BJ (cell line): Measurements from ENCODE around the gene DEPDC1B. TPM values are rescaled to one million over a fixed set of nuclear protein-coding genes. Genes with fewer than 3 reads are reported as not detected.
"Not testable (repeated sequence)": the region's sequence is repeated elsewhere in the genome, so short reads cannot be mapped to it uniquely, and the experiment has no call there.

Experiments used
- CTCF ChIA-PET: fragments of 350-600 bp; formaldehyde crosslinking; extraction: SDS; loops from one replicate; lab custom pipeline; 2021; ENCODE audit warnings: antibody characterized with exemption, inconsistent platforms; lab: Yijun Ruan, JAX
- POLR2A ChIA-PET: fragments of 300-600 bp; sonication (Branson Sonifier 250); formaldehyde crosslinking; extraction: SDS; loops from one replicate; lab custom pipeline; 2021; ENCODE audit warnings: antibody characterized with exemption; lab: Charles Lee
- DNase-seq: peaks from one replicate; pipeline ENCODE4 v3.0.0-alpha.2; 2011; ENCODE audit warnings: low read depth
- H3K27me3 ChIP-seq: 2 replicates; pipeline ENCODE4 v1.6.0; 2011; ENCODE audit warnings: low read length; ENCODE audit not compliant: control insufficient read depth, insufficient read depth
- H3K36me3 ChIP-seq: 2 replicates; pipeline ENCODE4 v1.5.1; 2011; ENCODE audit warnings: low read length; ENCODE audit not compliant: control insufficient read depth, insufficient read depth
- H3K4me3 ChIP-seq: 2 replicates; pipeline ENCODE4 v1.5.1; 2011; ENCODE audit warnings: low read depth, mild to moderate bottlenecking, control low read depth, low read length
- polyA plus RNA-seq: library from polyadenylated mRNA; depleted of rRNA; stranded (reverse); fragments of >200 nt; gene quantifications from 2 replicates; pipeline ENCODE4 v1.2.3, GENCODE V29; 2011
- TF ChIP-seq, protein P1 (sequence below): IDR thresholded peaks from 2 replicates; pipeline ENCODE4 v1.5.1; 2011; ENCODE audit warnings: low read depth, mild to moderate bottlenecking, control low read depth, inconsistent platforms, low read length, moderate library complexity; ENCODE audit not compliant: insufficient read depth

Gene DEPDC1B
- polyA plus RNA-seq, 1 experiment, result 6.5 TPM

DNA sequence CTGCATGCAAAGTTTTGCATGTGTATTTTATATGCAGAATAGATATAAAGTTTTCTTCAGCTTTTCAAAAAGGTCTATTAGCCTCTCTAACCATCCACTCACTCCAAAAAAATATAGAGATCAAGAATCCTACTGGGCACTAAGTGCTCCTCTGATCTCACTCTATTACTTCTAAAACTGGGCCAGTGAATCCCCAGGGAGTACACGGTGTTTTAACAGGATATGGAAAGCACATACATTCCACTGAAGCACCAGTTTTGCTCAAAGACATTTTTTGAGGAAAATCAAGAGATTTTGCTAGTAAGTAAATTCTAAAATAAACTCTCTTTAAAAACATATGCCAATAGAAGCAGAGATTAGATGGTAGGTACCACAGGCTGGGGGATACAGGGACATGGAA lies 95.2 kb downstream of the DEPDC1B start:
- ChIA-PET CTCF (no interaction called here), POLR2A (no interaction called here)
- no peaks in the 10 kb centered on the region for H3K36me3 ChIP-seq
- no peak overlapping the region for H3K4me3 ChIP-seq
- no peaks in the 10 kb centered on the region for H3K27me3 ChIP-seq
- TF ChIP-seq, protein P1, sequence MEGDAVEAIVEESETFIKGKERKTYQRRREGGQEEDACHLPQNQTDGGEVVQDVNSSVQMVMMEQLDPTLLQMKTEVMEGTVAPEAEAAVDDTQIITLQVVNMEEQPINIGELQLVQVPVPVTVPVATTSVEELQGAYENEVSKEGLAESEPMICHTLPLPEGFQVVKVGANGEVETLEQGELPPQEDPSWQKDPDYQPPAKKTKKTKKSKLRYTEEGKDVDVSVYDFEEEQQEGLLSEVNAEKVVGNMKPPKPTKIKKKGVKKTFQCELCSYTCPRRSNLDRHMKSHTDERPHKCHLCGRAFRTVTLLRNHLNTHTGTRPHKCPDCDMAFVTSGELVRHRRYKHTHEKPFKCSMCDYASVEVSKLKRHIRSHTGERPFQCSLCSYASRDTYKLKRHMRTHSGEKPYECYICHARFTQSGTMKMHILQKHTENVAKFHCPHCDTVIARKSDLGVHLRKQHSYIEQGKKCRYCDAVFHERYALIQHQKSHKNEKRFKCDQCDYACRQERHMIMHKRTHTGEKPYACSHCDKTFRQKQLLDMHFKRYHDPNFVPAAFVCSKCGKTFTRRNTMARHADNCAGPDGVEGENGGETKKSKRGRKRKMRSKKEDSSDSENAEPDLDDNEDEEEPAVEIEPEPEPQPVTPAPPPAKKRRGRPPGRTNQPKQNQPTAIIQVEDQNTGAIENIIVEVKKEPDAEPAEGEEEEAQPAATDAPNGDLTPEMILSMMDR, result no peak
- DNase-seq, result no peak

GRCh38 chr5:60598424-60598823 lies 101.5 kb downstream of the DEPDC1B start:
- Histone ChIP-seq H3K4me3 (no peak overlapping the region), H3K27me3 (no peaks in the 10 kb centered on the region), H3K36me3 (no peaks in the 10 kb centered on the region)
- DNase-seq, result no peak
- TF ChIP-seq, protein P1, result no peak
- CTCF ChIA-PET, result interaction anchor here (0.5 kb wide), 1 partner anchor 89 kb away, joined by 3 read pairs; no protein-coding TSS in a partner anchor
- POLR2A ChIA-PET, result no interaction called here

- POLR2A ChIA-PET, result interaction anchor here (0.7 kb wide), 1 partner anchor 1532 kb away, joined by 3 read pairs; no protein-coding TSS in a partner anchor
- H3K36me3 ChIP-seq, result no peaks in the 10 kb centered on the region
- DNase-seq, result no peak
- TF ChIP-seq, protein P1, result no peak
- H3K27me3 ChIP-seq, result no peaks in the 10 kb centered on the region
- H3K4me3 ChIP-seq, result no peak overlapping the region
- CTCF ChIA-PET, result interaction anchor here (0.8 kb wide), 1 partner anchor 33 kb away, joined by 4 read pairs; no protein-coding TSS in a partner anchor
Observed at GRCh38 chr5:60597572-60598320, 102.2 kb downstream of the DEPDC1B start.

DNA sequence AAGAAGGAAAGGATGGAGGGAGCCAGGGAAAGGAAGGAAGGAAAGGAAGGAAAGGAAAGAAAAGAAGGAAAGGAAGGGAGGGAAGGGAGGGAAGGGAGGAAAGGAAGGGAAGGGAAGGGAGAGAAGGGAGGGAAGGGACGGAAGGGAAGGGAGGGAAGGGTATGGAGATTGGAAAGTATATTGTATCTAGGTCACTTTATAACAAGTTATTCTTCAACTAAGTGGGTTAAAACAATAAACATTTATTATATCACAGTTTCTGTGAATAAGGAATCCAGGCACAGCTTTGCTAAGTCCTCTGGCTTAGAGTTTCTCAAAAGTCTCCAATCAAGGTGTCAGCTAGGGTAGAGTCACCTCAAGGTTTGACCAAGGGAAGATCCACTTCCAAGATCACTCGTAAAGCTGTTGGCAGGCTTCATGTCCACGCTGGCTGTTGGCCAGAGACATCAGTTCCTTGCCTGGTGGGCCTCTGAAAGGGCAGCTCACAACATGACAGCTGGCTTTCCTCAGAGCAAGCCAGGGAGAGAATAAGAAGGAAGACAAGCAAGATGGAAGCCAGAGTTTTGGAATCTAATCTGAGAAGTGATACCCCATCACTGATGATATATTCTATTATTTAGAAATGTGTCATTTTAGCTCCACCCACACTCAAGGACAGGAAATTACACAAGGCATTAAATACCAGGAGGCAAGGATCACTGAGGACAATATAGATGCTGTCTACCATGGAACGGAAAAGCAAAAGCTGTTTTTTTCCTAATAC lies 105.1 kb downstream of the DEPDC1B start:
- Histone ChIP-seq H3K27me3 (no peaks in the 10 kb centered on the region), H3K4me3 (no peak overlapping the region), H3K36me3 (no peaks in the 10 kb centered on the region)
- ChIA-PET CTCF (no interaction called here), POLR2A (no interaction called here)
- TF ChIP-seq, protein P1, result no peak
- DNase-seq, result no peak

GRCh38 chr5:60590172-60590571 lies 109.8 kb downstream of the DEPDC1B start:
- Histone ChIP-seq H3K36me3 (no peaks in the 10 kb centered on the region), H3K27me3 (no peaks in the 10 kb centered on the region), H3K4me3 (no peak overlapping the region)
- TF ChIP-seq, protein P1, result no peak
- ChIA-PET CTCF (interaction anchor here (0.8 kb wide), 1 partner anchor 21 kb away, joined by 3 read pairs; no protein-coding TSS in a partner anchor), POLR2A (no interaction called here)
- no peak for DNase-seq

GRCh38 chr5:60587312-60587711 lies 112.7 kb downstream of the DEPDC1B start:
- POLR2A ChIA-PET, H3K27me3 ChIP-seq, H3K4me3 ChIP-seq, CTCF ChIA-PET, H3K36me3 ChIP-seq, DNase-seq: not testable (repeated sequence)
